HG02588 (cell line): Measurements from ENCODE around the gene LHPP.
A peak's percentile ranks its signal among the peaks of the same experiment; 100 is the strongest.

Source experiments
- ATAC-seq: cut with Tn5 transposase; IDR thresholded peaks from one replicate; pipeline ENCODE4 v1.9.1; 2021; ENCODE audit warnings: mild to moderate bottlenecking, moderate library complexity; ENCODE audit not compliant: unreplicated experiment

LHPP gene

GRCh38 chr10:124618470-124619073, 156.9 kb downstream of the LHPP start:
- no peak for ATAC-seq

- no peak for ATAC-seq
Observed at GRCh38 chr10:124619195-124619594, 157.6 kb downstream of the LHPP start.

GRCh38 chr10:124619802-124620490, 158.3 kb downstream of the LHPP start:
- peak; percentile 52 for ATAC-seq

- no peak for ATAC-seq
Observed at GRCh38 chr10:124621637-124622036, 160.0 kb downstream of the LHPP start.

GRCh38 chr10:124622158-124622557, 160.5 kb downstream of the LHPP start:
- ATAC-seq, result no peak

GRCh38 chr10:124622866-124623536, 161.4 kb downstream of the LHPP start:
- ATAC-seq, result no peak

- no peak for ATAC-seq
Observed at GRCh38 chr10:124624006-124624405, 162.4 kb downstream of the LHPP start.

GRCh38 chr10:124624466-124624865, 162.8 kb downstream of the LHPP start:
- ATAC-seq, result no peak

GRCh38 chr10:124624895-124625294, 163.3 kb downstream of the LHPP start:
- no peak for ATAC-seq

GRCh38 chr10:124625831-124626238, 164.2 kb downstream of the LHPP start:
- ATAC-seq, result no peak

GRCh38 chr10:124626759-124627380, 165.2 kb downstream of the LHPP start:
- peak; percentile 80 for ATAC-seq

- no peak for ATAC-seq
Observed at GRCh38 chr10:124627866-124628675, 166.4 kb downstream of the LHPP start.

- no peak for ATAC-seq
Observed at GRCh38 chr10:124628676-124629021, 167.0 kb downstream of the LHPP start.

GRCh38 chr10:124629415-124629814, 167.8 kb downstream of the LHPP start:
- no peak for ATAC-seq

- no peak for ATAC-seq
Observed at GRCh38 chr10:124629842-124630241, 168.2 kb downstream of the LHPP start.

- ATAC-seq, result no peak
Observed at GRCh38 chr10:124630551-124630950, 168.9 kb downstream of the LHPP start.

GRCh38 chr10:124632064-124632531, 170.5 kb downstream of the LHPP start:
- ATAC-seq, result no peak

- ATAC-seq, result no peak
Observed at GRCh38 chr10:124632566-124632965, 170.9 kb downstream of the LHPP start.

- no peak for ATAC-seq
Observed at GRCh38 chr10:124636271-124636995, 174.8 kb downstream of the LHPP start.

GRCh38 chr10:124637091-124637700, 175.6 kb downstream of the LHPP start:
- ATAC-seq, result no peak
